ENCODE results near the gene LRRN2.

GRCh38 chr1:204688776-204689175 is 3.2 kb upstream of the LRRN2 start:
- TF ChIP-seq CTCF (IDR thresholded peaks at IDR 0.05): no peak
- TF ChIP-seq POLR2AphosphoS5 (IDR thresholded peaks at IDR 0.05; ENCODE audit: low read depth, low read length): no peak
- TF ChIP-seq REST (IDR thresholded peaks at IDR 0.05; ENCODE audit: insufficient read depth in 1 of 2, low read depth in 2 of 2, low read length in 1 of 2): no peak
- no peak for TF ChIP-seq TCF7L2 (IDR thresholded peaks at IDR 0.05; ENCODE audit: low read depth, low read length)
- no peak for TF ChIP-seq SIN3A (IDR thresholded peaks at IDR 0.05; ENCODE audit: borderline replicate concordance, insufficient read depth, low read depth, low read length)
